Endothelial cell of umbilical vein (primary cell): Measurements from ENCODE around the gene CELF1.

Experiments
- EZH2 ChIP-seq: IDR thresholded peaks from 2 replicates; pipeline ENCODE4 v1.6.1; 2012; ENCODE audit warnings: borderline replicate concordance, low read depth, mild to moderate bottlenecking, moderate library complexity, low read length, inconsistent platforms; ENCODE audit not compliant: severe bottlenecking
- GATA2 ChIP-seq: IDR thresholded peaks from 2 replicates; pipeline ENCODE4 v1.7.0; 2011; ENCODE audit warnings: low read depth, mild to moderate bottlenecking, moderate library complexity, mixed read lengths, low read length; ENCODE audit not compliant: insufficient read length, insufficient read depth
- JUN ChIP-seq: IDR thresholded peaks from 2 replicates; pipeline ENCODE4 v1.6.1; 2011; ENCODE audit warnings: borderline replicate concordance, low read depth; ENCODE audit not compliant: insufficient read length, insufficient read depth
- MYC ChIP-seq: IDR thresholded peaks from one replicate; pipeline ENCODE4 v1.6.1; 2011; ENCODE audit warnings: mild to moderate bottlenecking, low read depth, low read length
- POLR2A ChIP-seq: IDR thresholded peaks from 2 replicates; pipeline ENCODE4 v1.6.1; 2012; ENCODE audit warnings: low read depth, mild to moderate bottlenecking, control low read depth, low read length
- POLR2AphosphoS5 ChIP-seq: IDR thresholded peaks from 2 replicates; pipeline ENCODE4 v1.6.1; 2012; ENCODE audit warnings: low read depth, mild to moderate bottlenecking, control low read depth, low read length, moderate library complexity; ENCODE audit not compliant: insufficient read depth
- TF ChIP-seq, protein P1 (sequence below): IDR thresholded peaks from 2 replicates; pipeline ENCODE4 v1.6.1; 2011; ENCODE audit not compliant: insufficient read depth, insufficient read length
- TF ChIP-seq, protein P2 (sequence below), 2 donors: IDR thresholded peaks; 1 replicate in 1 of 2; 2 replicates in 1 of 2; pipeline ENCODE4 v1.5.1; 2011; ENCODE audit warnings: low read length in 2 of 2, mild to moderate bottlenecking in 2 of 2, moderate library complexity in 2 of 2, control low read depth in 1 of 2, inconsistent platforms in 1 of 2, low read depth in 1 of 2; ENCODE audit not compliant: insufficient read depth in 1 of 2; ENCODE audit errors: extremely low read depth in 1 of 2

DNA sequence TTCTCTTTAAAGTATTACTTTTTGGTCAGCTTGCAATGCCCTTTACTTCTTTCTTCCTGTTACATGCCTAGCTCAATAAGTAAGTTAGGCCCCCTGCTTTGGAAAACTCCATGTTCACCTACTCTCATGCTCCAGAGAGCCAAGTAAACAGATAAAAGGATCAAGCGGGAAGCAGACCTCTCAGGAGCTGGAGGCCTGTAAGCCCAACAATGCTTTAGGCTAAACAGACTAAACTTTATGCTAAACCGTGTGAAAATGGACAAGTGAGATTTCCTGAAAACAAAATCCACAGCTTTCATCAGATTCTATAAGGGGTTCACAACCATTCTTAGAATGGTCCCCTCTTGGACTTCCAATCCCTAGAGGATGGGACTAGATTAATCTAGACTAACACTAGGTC is 40.2 kb downstream of the CELF1 start:
- TF ChIP-seq POLR2AphosphoS5, result no peak
- TF ChIP-seq, protein P1, sequence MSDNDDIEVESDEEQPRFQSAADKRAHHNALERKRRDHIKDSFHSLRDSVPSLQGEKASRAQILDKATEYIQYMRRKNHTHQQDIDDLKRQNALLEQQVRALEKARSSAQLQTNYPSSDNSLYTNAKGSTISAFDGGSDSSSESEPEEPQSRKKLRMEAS, result no peak
- TF ChIP-seq POLR2A, result no peak
- TF ChIP-seq, protein P2, sequence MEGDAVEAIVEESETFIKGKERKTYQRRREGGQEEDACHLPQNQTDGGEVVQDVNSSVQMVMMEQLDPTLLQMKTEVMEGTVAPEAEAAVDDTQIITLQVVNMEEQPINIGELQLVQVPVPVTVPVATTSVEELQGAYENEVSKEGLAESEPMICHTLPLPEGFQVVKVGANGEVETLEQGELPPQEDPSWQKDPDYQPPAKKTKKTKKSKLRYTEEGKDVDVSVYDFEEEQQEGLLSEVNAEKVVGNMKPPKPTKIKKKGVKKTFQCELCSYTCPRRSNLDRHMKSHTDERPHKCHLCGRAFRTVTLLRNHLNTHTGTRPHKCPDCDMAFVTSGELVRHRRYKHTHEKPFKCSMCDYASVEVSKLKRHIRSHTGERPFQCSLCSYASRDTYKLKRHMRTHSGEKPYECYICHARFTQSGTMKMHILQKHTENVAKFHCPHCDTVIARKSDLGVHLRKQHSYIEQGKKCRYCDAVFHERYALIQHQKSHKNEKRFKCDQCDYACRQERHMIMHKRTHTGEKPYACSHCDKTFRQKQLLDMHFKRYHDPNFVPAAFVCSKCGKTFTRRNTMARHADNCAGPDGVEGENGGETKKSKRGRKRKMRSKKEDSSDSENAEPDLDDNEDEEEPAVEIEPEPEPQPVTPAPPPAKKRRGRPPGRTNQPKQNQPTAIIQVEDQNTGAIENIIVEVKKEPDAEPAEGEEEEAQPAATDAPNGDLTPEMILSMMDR (IDR thresholded peaks at IDR 0.05; ENCODE audit: extremely low read depth in 1 of 2, insufficient read depth in 1 of 2, low read depth in 1 of 2, low read length in 2 of 2), result no peak
- no peak for TF ChIP-seq EZH2
- no peak for TF ChIP-seq GATA2
- TF ChIP-seq MYC, result no peak
- TF ChIP-seq JUN, result no peak
